Mesothelial cell of epicardium (in vitro differentiated cells): ENCODE data around the gene LRFN3. TPM values are rescaled to one million over a fixed set of nuclear protein-coding genes. Genes with fewer than 3 reads are reported as not detected.

Experiments used
- DNase-seq, 2 experiments: peaks; one replicate each; pipeline ENCODE4 v3.0.0; 2021; ENCODE audit warnings: low spot score in 2 of 2; ENCODE audit not compliant: unreplicated experiment in 2 of 2
- H3K27ac Mint-ChIP-seq: 2 replicates; pipeline ENCODE4 v1.8.0; 2021; ENCODE audit warnings: mixed read lengths
- H3K27me3 Mint-ChIP-seq: 2 replicates; pipeline ENCODE4 v1.8.0; 2021; ENCODE audit warnings: low read depth, mixed read lengths
- H3K36me3 Mint-ChIP-seq: 2 replicates; pipeline ENCODE4 v1.8.0; 2021; ENCODE audit warnings: mixed read lengths
- H3K4me1 Mint-ChIP-seq: 2 replicates; pipeline ENCODE4 v1.8.0; 2021; ENCODE audit warnings: mixed read lengths
- H3K4me3 Mint-ChIP-seq: 2 replicates; pipeline ENCODE4 v1.8.0; 2021; ENCODE audit warnings: mild to moderate bottlenecking, moderate library complexity, mixed read lengths
- H3K9me3 Mint-ChIP-seq: 2 replicates; pipeline ENCODE4 v1.8.0; 2021; ENCODE audit warnings: mixed read lengths
- CTCF ChIP-seq: fragments of 200-600 bp; sonication (generic); IDR thresholded peaks from one replicate; pipeline ENCODE4 v1.5.0; 2021; ENCODE audit warnings: antibody characterized with exemption; ENCODE audit not compliant: unreplicated experiment
- total RNA-seq: library from RNA; stranded (reverse); gene quantifications from 3 replicates; pipeline ENCODE4 v1.2.1, GENCODE V29; 2021

LRFN3 gene
- total RNA-seq, 1 donor from 2014 or later = 25.7 TPM

DNA sequence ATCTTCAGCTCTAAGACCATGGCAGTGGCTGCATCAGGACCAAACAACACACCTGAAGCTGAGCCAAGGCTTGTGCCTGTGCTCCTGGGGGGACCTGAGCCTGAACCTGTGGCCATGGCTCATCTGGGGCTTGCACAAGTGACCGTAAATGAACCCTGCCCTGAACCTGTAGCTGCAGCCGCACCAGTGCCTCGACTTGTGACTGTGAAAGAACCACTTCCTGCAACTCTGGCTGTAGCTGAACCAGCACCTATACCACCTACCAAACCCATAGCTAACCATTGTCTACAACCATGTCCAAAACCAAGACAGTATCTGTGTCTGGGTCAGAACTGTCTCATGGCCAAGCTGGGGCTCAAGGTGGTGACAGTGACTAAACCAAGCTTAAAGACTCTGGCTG, 30.6 kb downstream of the LRFN3 start:
- Mint-ChIP-seq H3K27me3 (peaks cover 28% of the 10 kb centered on the region), H3K4me3 (no peak overlapping the region), H3K27ac (no peak overlapping the region), H3K4me1 (no peaks in the 10 kb centered on the region), H3K9me3 (no peaks in the 10 kb centered on the region), H3K36me3 (no peaks in the 10 kb centered on the region)
- no peak for DNase-seq
- no peak for TF ChIP-seq CTCF

DNA sequence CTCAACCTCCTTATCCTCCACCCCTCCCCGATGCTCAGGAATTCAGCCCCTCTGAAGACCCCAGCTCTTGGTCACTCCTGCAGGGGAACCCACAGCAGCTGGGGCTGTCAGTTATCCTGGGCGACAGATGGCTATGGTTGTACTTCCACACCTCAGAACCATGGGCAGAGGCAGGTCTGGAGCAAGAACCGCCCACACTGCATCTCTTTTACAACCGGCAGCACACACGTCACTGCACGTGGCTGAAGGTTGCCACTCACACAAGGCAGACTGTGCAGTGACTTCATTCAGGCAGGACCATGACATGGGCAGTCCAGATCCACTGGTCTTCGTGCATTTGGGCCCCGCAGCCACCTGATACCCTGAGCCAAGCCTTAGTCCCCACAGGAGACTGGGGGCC, 37.3 kb downstream of the LRFN3 start:
- no peaks in the 10 kb centered on the region for H3K36me3 Mint-ChIP-seq
- no peaks in the 10 kb centered on the region for H3K4me1 Mint-ChIP-seq
- H3K4me3 Mint-ChIP-seq = no peak overlapping the region
- peaks cover 28% of the 10 kb centered on the region for H3K27me3 Mint-ChIP-seq
- no peaks in the 10 kb centered on the region for H3K9me3 Mint-ChIP-seq
- TF ChIP-seq CTCF = no peak
- H3K27ac Mint-ChIP-seq = no peak overlapping the region
- DNase-seq = no peak

DNA sequence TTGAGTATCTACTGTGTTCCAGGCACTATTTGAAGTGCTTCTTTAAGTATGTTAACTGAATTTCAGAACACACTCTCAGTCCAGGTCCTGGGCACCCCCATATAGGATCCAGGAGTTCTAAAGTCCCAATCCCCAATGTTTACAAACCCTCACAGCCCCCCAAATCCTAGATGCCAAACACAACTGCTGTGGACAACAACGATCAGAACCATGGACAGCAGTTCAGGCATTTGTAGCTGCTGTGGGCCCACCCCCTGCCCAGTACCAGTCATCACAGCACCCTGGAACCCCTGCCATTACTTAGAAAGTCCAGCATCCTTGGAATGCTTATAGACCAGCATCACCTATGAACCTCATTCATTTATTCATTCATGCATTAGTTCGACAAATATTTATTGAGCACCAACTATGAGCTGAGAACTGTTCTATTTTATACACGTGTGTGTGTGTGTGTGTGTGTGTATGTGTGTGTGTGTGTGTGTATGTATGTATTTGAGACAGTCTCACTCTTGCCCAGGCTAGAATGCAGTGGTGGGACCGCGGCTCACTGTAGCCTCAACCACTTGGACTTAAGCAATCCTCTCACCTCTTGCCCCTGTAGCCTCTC, 39.5 kb downstream of the LRFN3 start:
- no peaks in the 10 kb centered on the region for H3K4me1 Mint-ChIP-seq
- no peak for TF ChIP-seq CTCF
- no peak overlapping the region for H3K27ac Mint-ChIP-seq
- H3K9me3 Mint-ChIP-seq = no peaks in the 10 kb centered on the region
- H3K27me3 Mint-ChIP-seq = peaks cover 32% of the 10 kb centered on the region
- no peaks in the 10 kb centered on the region for H3K36me3 Mint-ChIP-seq
- DNase-seq = peak in 1 of 2 experiments; percentile 53
- no peak overlapping the region for H3K4me3 Mint-ChIP-seq

DNA sequence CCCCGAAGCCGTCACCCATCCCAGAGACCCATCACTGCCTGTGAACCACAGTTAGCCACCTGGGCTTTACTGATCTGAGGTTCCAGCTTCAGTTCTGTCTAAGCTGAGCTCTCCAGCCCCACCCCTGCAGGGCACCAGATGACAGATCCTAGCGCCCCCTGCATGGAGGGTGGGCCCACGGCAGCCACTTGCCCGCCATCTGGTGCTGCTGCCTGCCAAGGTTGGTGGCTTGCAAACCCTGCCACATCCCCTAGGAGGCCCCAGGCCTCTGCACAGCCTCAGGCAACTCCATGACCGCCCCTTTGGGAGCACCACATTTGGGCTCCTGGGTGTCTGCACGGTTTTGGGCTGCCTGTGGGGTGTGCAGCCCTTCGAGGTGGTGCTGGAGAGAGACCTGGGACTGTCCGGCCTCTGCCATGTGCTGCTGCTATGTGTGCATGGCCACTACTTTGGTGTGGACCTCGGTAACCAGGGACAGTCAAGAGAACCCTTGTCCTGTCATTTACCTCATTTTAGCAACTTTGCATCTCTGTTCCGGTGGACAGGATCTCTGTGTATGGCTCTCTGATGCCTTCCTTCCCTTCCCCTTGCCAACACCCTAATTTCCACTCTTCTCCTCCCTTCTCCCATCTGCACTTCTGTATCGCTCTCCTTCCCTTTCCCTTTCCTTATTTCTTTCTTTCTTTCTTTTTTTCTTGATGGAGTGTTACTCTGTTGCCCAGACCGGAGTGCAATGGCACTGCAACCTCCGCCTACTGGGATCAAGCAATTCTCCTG, 41.5 kb downstream of the LRFN3 start:
- TF ChIP-seq CTCF = no peak
- H3K9me3 Mint-ChIP-seq = no peaks in the 10 kb centered on the region
- no peak overlapping the region for H3K27ac Mint-ChIP-seq
- no peak for DNase-seq
- peaks cover 48% of the 10 kb centered on the region for H3K27me3 Mint-ChIP-seq
- no peaks in the 10 kb centered on the region for H3K36me3 Mint-ChIP-seq
- no peaks in the 10 kb centered on the region for H3K4me1 Mint-ChIP-seq
- H3K4me3 Mint-ChIP-seq = no peak overlapping the region

- DNase-seq = no peak
- H3K36me3 Mint-ChIP-seq = no peaks in the 10 kb centered on the region
- H3K4me1 Mint-ChIP-seq = no peaks in the 10 kb centered on the region
- H3K4me3 Mint-ChIP-seq = no peak overlapping the region
- no peak overlapping the region for H3K27ac Mint-ChIP-seq
- no peak for TF ChIP-seq CTCF
- H3K27me3 Mint-ChIP-seq = peaks cover 53% of the 10 kb centered on the region
- no peaks in the 10 kb centered on the region for H3K9me3 Mint-ChIP-seq
Measured at GRCh38 chr19:35978271-35978670, 42.1 kb downstream of the LRFN3 start.
